Measurements from ENCODE around the gene NOM1.

DNA sequence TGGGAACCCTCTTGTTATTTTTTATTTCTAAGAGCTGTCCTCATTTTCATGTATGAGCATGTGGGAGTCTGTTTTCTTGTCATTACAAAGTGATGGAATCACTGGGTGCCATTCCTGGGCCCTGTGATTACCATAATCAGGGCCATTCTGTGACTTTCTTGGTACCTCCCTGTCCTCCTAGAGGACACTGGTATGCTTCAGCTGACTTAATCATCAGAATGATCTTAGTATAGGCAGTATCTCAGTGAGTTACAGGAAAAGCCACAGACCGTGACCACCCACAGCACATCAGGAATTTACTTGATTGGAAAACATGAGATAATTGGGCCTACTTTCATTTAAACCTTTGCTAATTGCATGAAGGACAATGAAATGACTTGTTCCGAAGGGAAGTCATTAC is 7.2 kb downstream of the NOM1 start:
- TF ChIP-seq, protein P1, sequence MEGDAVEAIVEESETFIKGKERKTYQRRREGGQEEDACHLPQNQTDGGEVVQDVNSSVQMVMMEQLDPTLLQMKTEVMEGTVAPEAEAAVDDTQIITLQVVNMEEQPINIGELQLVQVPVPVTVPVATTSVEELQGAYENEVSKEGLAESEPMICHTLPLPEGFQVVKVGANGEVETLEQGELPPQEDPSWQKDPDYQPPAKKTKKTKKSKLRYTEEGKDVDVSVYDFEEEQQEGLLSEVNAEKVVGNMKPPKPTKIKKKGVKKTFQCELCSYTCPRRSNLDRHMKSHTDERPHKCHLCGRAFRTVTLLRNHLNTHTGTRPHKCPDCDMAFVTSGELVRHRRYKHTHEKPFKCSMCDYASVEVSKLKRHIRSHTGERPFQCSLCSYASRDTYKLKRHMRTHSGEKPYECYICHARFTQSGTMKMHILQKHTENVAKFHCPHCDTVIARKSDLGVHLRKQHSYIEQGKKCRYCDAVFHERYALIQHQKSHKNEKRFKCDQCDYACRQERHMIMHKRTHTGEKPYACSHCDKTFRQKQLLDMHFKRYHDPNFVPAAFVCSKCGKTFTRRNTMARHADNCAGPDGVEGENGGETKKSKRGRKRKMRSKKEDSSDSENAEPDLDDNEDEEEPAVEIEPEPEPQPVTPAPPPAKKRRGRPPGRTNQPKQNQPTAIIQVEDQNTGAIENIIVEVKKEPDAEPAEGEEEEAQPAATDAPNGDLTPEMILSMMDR (IDR thresholded peaks at IDR 0.05; ENCODE audit: extremely low read depth in 1 of 2, insufficient read depth in 1 of 2, low read depth in 1 of 2, low read length in 2 of 2), result no peak
- TF ChIP-seq POLR2AphosphoS5 (IDR thresholded peaks at IDR 0.05; ENCODE audit: insufficient read depth, low read depth, low read length) (no peak), EZH2 (IDR thresholded peaks at IDR 0.05; ENCODE audit: borderline replicate concordance, low read depth, low read length, severe bottlenecking) (no peak)
- TF ChIP-seq, protein P2, sequence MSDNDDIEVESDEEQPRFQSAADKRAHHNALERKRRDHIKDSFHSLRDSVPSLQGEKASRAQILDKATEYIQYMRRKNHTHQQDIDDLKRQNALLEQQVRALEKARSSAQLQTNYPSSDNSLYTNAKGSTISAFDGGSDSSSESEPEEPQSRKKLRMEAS (IDR thresholded peaks at IDR 0.05; ENCODE audit: insufficient read depth, insufficient read length), result no peak

Data from endothelial cell of umbilical vein (primary cell).